Endothelial cell of umbilical vein (primary cell): ENCODE data around the gene GAD2. TPM values are rescaled to one million over a fixed set of nuclear protein-coding genes. Genes with fewer than 3 reads are reported as not detected.

Experiments
- BruUV-seq: library from RNA; stranded (reverse); fragments of 400-500 nt; replicated peaks from 2 replicates; lab custom pipeline; 2021; lab: Mats Ljungman, UMichigan
- CTCF ChIA-PET: fragments of 300-600, 350-600 bp; sonication (Branson Sonifier 250); formaldehyde crosslinking; loops from one replicate; lab custom pipeline; 2021; ENCODE audit warnings: antibody characterized with exemption, inconsistent platforms; lab: Charles Lee
- POLR2A ChIA-PET: fragments of 300-600, 350-600 bp; sonication (Branson Sonifier 250); formaldehyde crosslinking; loops from one replicate; lab custom pipeline; 2021; ENCODE audit warnings: antibody characterized with exemption, inconsistent platforms; lab: Charles Lee
- DNase-seq: peaks from one replicate; pipeline ENCODE4 v3.0.0-alpha.2; 2011; ENCODE audit warnings: low read depth, low spot score
- FAIRE-seq: peaks from 2 replicates; lab custom pipeline; 2011; peaks lifted over from hg19 to GRCh38; lab: Jason Lieb, UNC
- H2AFZ ChIP-seq: 2 replicates; pipeline ENCODE4 v1.6.0; 2012; ENCODE audit warnings: low read depth, low read length, control low read depth, inconsistent platforms
- H3K27ac ChIP-seq: 2 replicates; pipeline ENCODE4 v1.5.1; 2011; ENCODE audit warnings: low read depth, mild to moderate bottlenecking, control low read depth, low read length, moderate library complexity; ENCODE audit not compliant: insufficient read depth
- H3K27me3 ChIP-seq, 2 experiments: 2 replicates each; pipeline versions ENCODE4 v1.6.0 to v1.6.1; 2011; ENCODE audit warnings: low read length in 2 of 2, mixed read lengths in 1 of 2; ENCODE audit not compliant: control insufficient read depth in 2 of 2, insufficient read depth in 2 of 2
- H3K36me3 ChIP-seq, 2 experiments: 2 replicates in 1 of 2; 3 replicates in 1 of 2; pipeline ENCODE4 v1.5.1; 2011; ENCODE audit warnings: low read length in 2 of 2, mild to moderate bottlenecking in 1 of 2, moderate library complexity in 1 of 2; ENCODE audit not compliant: control insufficient read depth in 2 of 2, insufficient read depth in 2 of 2; ENCODE audit errors: extremely low read depth in 1 of 2
- H3K4me1 ChIP-seq: 3 replicates; pipeline ENCODE4 v1.5.1; 2011; ENCODE audit warnings: mild to moderate bottlenecking, low read length; ENCODE audit not compliant: control insufficient read depth, insufficient read depth; ENCODE audit errors: extremely low read depth
- H3K4me2 ChIP-seq: 2 replicates; pipeline ENCODE4 v1.6.1; 2011; ENCODE audit warnings: low read length, control low read depth, mixed read lengths; ENCODE audit not compliant: insufficient read depth
- H3K4me3 ChIP-seq, 3 experiments: fragments of 200-600 bp in 1 of 3; sonication (generic), shearing (Covaris generic) in 1 of 3; replicated peaks in 1 of 3; 2 replicates each; pipeline ENCODE4 v1.5.1; 2011 to 2016; ENCODE audit warnings: control low read depth in 3 of 3, low read length in 3 of 3, mild to moderate bottlenecking in 2 of 3, inconsistent platforms in 1 of 3, low read depth in 1 of 3, moderate library complexity in 1 of 3; ENCODE audit not compliant: insufficient read depth in 1 of 3
- H3K79me2 ChIP-seq: 2 replicates; pipeline ENCODE4 v1.6.0; 2012; ENCODE audit warnings: low read length, inconsistent platforms; ENCODE audit not compliant: control insufficient read depth, insufficient read depth
- H3K9ac ChIP-seq: replicated peaks from 2 replicates; pipeline ENCODE3; 2011; ENCODE audit warnings: low read length, control low read depth; ENCODE audit not compliant: insufficient read depth; ENCODE audit errors: extremely low read depth
- H3K9me1 ChIP-seq: replicated peaks from 3 replicates; pipeline ENCODE4 v1.6.0; 2011; ENCODE audit warnings: mild to moderate bottlenecking, low read length; ENCODE audit not compliant: control insufficient read depth, insufficient read depth; ENCODE audit errors: extremely low read depth
- H3K9me3 ChIP-seq: replicated peaks from 2 replicates; pipeline ENCODE4 v1.5.1; 2012; ENCODE audit warnings: low read length, inconsistent platforms; ENCODE audit not compliant: control insufficient read depth, insufficient read depth
- H4K20me1 ChIP-seq: replicated peaks from 2 replicates; pipeline ENCODE3; 2011; ENCODE audit warnings: mild to moderate bottlenecking, low read length; ENCODE audit not compliant: control insufficient read depth, insufficient read depth; ENCODE audit errors: extremely low read depth
- EZH2 ChIP-seq: IDR thresholded peaks from 2 replicates; pipeline ENCODE4 v1.6.1; 2012; ENCODE audit warnings: borderline replicate concordance, low read depth, mild to moderate bottlenecking, moderate library complexity, low read length, inconsistent platforms; ENCODE audit not compliant: severe bottlenecking
- FOS ChIP-seq: IDR thresholded peaks from 2 replicates; pipeline ENCODE4 v1.6.1; 2011; ENCODE audit warnings: mild to moderate bottlenecking, low read length, moderate library complexity, borderline replicate concordance; ENCODE audit not compliant: insufficient read depth
- GATA2 ChIP-seq: IDR thresholded peaks from 2 replicates; pipeline ENCODE4 v1.7.0; 2011; ENCODE audit warnings: low read depth, mild to moderate bottlenecking, moderate library complexity, mixed read lengths, low read length; ENCODE audit not compliant: insufficient read length, insufficient read depth
- JUN ChIP-seq: IDR thresholded peaks from 2 replicates; pipeline ENCODE4 v1.6.1; 2011; ENCODE audit warnings: borderline replicate concordance, low read depth; ENCODE audit not compliant: insufficient read length, insufficient read depth
- MYC ChIP-seq: IDR thresholded peaks from one replicate; pipeline ENCODE4 v1.6.1; 2011; ENCODE audit warnings: mild to moderate bottlenecking, low read depth, low read length
- POLR2A ChIP-seq: IDR thresholded peaks from 2 replicates; pipeline ENCODE4 v1.6.1; 2012; ENCODE audit warnings: low read depth, mild to moderate bottlenecking, control low read depth, low read length
- POLR2AphosphoS5 ChIP-seq: IDR thresholded peaks from 2 replicates; pipeline ENCODE4 v1.6.1; 2012; ENCODE audit warnings: low read depth, mild to moderate bottlenecking, control low read depth, low read length, moderate library complexity; ENCODE audit not compliant: insufficient read depth
- dilution Hi-C: fragments of 300-500 bp; cut with MboI; formaldehyde crosslinking; loops from one replicate; pipeline ENCODE4 v1.15.0; 2019; ENCODE audit warnings: low sequenced_read_pairs; ENCODE audit not compliant: extremely low pct_ligation_motif_present
- intact Hi-C: fragments of 100-400 bp; cut with micrococcal nuclease; formaldehyde crosslinking; loops from one replicate; pipeline ENCODE4 v1.10.0; 2022
- polyA plus RNA-seq, 4 experiments: library from polyadenylated mRNA; depleted of rRNA in 3 of 4; stranded (reverse) in 3 of 4; unstranded in 1 of 4; fragments of >200 nt; gene quantifications; 2 replicates each; pipeline versions ENCODE4 v1.2.1 to v1.2.3, GENCODE V29; 2011 to 2012; ENCODE audit warnings: missing spikeins in 1 of 4
- total RNA-seq: library from RNA; stranded (reverse); gene quantifications from 2 replicates; pipeline ENCODE4 v1.2.3, GENCODE V29; 2021
- TF ChIP-seq, protein P1 (sequence below), 2 donors: IDR thresholded peaks; 1 replicate in 1 of 2; 2 replicates in 1 of 2; pipeline ENCODE4 v1.5.1; 2011; ENCODE audit warnings: low read length in 2 of 2, mild to moderate bottlenecking in 2 of 2, moderate library complexity in 2 of 2, control low read depth in 1 of 2, inconsistent platforms in 1 of 2, low read depth in 1 of 2; ENCODE audit not compliant: insufficient read depth in 1 of 2; ENCODE audit errors: extremely low read depth in 1 of 2
- TF ChIP-seq, protein P2 (sequence below): IDR thresholded peaks from 2 replicates; pipeline ENCODE4 v1.6.1; 2011; ENCODE audit not compliant: insufficient read depth, insufficient read length

GAD2 gene
- total and polyA plus RNA-seq, 2 donors (not counting 3 experiments of a cell fraction or from before 2014, with no cell fraction given) = not detected

- CTCF ChIA-PET = no interaction called here
- dilution Hi-C loops = no loop called here
- no peak for DNase-seq
- FAIRE-seq = no peak
- Histone ChIP-seq H3K36me3 (no peaks in the 10 kb centered on the region), H3K27me3 (no peaks in the 10 kb centered on the region), H3K4me2 (no peak overlapping the region), H3K79me2 (no peaks in the 10 kb centered on the region), H3K4me1 (no peaks in the 10 kb centered on the region), H3K27ac (no peak overlapping the region), H3K4me3 (no peak overlapping the region), H3K9me1 (no peaks in the 10 kb centered on the region), H3K9ac (no peak overlapping the region), H3K9me3 (peaks cover 3% of the 10 kb centered on the region), H2AFZ (no peak overlapping the region), H4K20me1 (no peaks in the 10 kb centered on the region)
- POLR2A ChIA-PET = no interaction called here
- no peak for TF ChIP-seq EZH2
- TF ChIP-seq GATA2 = no peak
- TF ChIP-seq MYC = no peak
- TF ChIP-seq, protein P1, sequence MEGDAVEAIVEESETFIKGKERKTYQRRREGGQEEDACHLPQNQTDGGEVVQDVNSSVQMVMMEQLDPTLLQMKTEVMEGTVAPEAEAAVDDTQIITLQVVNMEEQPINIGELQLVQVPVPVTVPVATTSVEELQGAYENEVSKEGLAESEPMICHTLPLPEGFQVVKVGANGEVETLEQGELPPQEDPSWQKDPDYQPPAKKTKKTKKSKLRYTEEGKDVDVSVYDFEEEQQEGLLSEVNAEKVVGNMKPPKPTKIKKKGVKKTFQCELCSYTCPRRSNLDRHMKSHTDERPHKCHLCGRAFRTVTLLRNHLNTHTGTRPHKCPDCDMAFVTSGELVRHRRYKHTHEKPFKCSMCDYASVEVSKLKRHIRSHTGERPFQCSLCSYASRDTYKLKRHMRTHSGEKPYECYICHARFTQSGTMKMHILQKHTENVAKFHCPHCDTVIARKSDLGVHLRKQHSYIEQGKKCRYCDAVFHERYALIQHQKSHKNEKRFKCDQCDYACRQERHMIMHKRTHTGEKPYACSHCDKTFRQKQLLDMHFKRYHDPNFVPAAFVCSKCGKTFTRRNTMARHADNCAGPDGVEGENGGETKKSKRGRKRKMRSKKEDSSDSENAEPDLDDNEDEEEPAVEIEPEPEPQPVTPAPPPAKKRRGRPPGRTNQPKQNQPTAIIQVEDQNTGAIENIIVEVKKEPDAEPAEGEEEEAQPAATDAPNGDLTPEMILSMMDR (IDR thresholded peaks at IDR 0.05; ENCODE audit: extremely low read depth in 1 of 2, insufficient read depth in 1 of 2, low read depth in 1 of 2, low read length in 2 of 2) = no peak
- no peak for TF ChIP-seq JUN
- TF ChIP-seq, protein P2, sequence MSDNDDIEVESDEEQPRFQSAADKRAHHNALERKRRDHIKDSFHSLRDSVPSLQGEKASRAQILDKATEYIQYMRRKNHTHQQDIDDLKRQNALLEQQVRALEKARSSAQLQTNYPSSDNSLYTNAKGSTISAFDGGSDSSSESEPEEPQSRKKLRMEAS = no peak
- no peak for TF ChIP-seq POLR2AphosphoS5
- no peak for TF ChIP-seq FOS
- TF ChIP-seq POLR2A = no peak
- BruUV-seq = no TSS peak
- intact Hi-C loops = no loop called here
These were observed 35.4 kb downstream of the GAD2 start for GRCh38 chr10:26251925-26252324.
